ENCODE data around the gene HHAT.

Gene HHAT

GRCh38 chr1:210496063-210496462, 167.4 kb downstream of the HHAT start:
- DNase-seq (ENCODE audit: low read depth), result no peak
- no peak for TF ChIP-seq CTCF (conservative IDR thresholded peaks at IDR 0.05; ENCODE audit: low read depth, low read length)
- no peak overlapping the region for H3K4me3 ChIP-seq (ENCODE audit: low read depth, low read length)

GRCh38 chr1:210499956-210500355, 171.3 kb downstream of the HHAT start:
- no peak for TF ChIP-seq CTCF (conservative IDR thresholded peaks at IDR 0.05; ENCODE audit: low read depth, low read length)
- DNase-seq (ENCODE audit: low read depth), result no peak
- H3K4me3 ChIP-seq (ENCODE audit: low read depth, low read length), result no peak overlapping the region

GRCh38 chr1:210500831-210501230, 172.1 kb downstream of the HHAT start:
- no peak overlapping the region for H3K4me3 ChIP-seq (ENCODE audit: low read depth, low read length)
- no peak for DNase-seq (ENCODE audit: low read depth)
- TF ChIP-seq CTCF (conservative IDR thresholded peaks at IDR 0.05; ENCODE audit: low read depth, low read length), result no peak

GRCh38 chr1:210504286-210504685, 175.6 kb downstream of the HHAT start:
- no peak overlapping the region for H3K4me3 ChIP-seq (ENCODE audit: low read depth, low read length)
- DNase-seq (ENCODE audit: low read depth), result no peak
- no peak for TF ChIP-seq CTCF (conservative IDR thresholded peaks at IDR 0.05; ENCODE audit: low read depth, low read length)

GRCh38 chr1:210505601-210506496, 177.1 kb downstream of the HHAT start:
- H3K4me3 ChIP-seq (ENCODE audit: low read depth, low read length), result no peak overlapping the region
- no peak for DNase-seq (ENCODE audit: low read depth)
- no peak for TF ChIP-seq CTCF (conservative IDR thresholded peaks at IDR 0.05; ENCODE audit: low read depth, low read length)

GRCh38 chr1:210506689-210507088, 178.0 kb downstream of the HHAT start:
- H3K4me3 ChIP-seq (ENCODE audit: low read depth, low read length), result no peak overlapping the region
- DNase-seq (ENCODE audit: low read depth), result no peak
- no peak for TF ChIP-seq CTCF (conservative IDR thresholded peaks at IDR 0.05; ENCODE audit: low read depth, low read length)

All from choroid plexus epithelial cell (primary cell).